Measurements from ENCODE around the gene PDZD8. TPM values are rescaled to one million over a fixed set of nuclear protein-coding genes. Genes with fewer than 3 reads are reported as not detected.

PDZD8 gene
- polyA plus RNA-seq, 1 donor from 2014 or later, result 16.3 TPM

GRCh38 chr10:117257721-117258120, 117.5 kb downstream of the PDZD8 start:
- Histone ChIP-seq H3K9me3 (ENCODE audit: low read length) (no peaks in the 10 kb centered on the region), H3K9ac (ENCODE audit: low read length) (no peak overlapping the region), H3F3A (ENCODE audit: insufficient read depth, low read length, poor library complexity, severe bottlenecking) (no peaks in the 10 kb centered on the region), H3K27me3 (ENCODE audit: insufficient read depth, low read depth, low read length) (no peaks in the 10 kb centered on the region), H3K4me3 (ENCODE audit: low read length) (no peak overlapping the region), H3K4me2 (ENCODE audit: low read length) (no peak overlapping the region), H4K20me1 (ENCODE audit: insufficient read depth) (no peaks in the 10 kb centered on the region), H2AFZ (ENCODE audit: low read depth, low read length) (no peak overlapping the region), H3K9me2 (ENCODE audit: insufficient read depth, low read length) (no peaks in the 10 kb centered on the region), H3K27ac (ENCODE audit: low read length) (no peak overlapping the region), H3K79me2 (replicated peaks; ENCODE audit: insufficient read depth, low read length) (no peaks in the 10 kb centered on the region), H3K36me3 (ENCODE audit: insufficient read depth, low read length) (no peaks in the 10 kb centered on the region)
- TF ChIP-seq, protein P1, sequence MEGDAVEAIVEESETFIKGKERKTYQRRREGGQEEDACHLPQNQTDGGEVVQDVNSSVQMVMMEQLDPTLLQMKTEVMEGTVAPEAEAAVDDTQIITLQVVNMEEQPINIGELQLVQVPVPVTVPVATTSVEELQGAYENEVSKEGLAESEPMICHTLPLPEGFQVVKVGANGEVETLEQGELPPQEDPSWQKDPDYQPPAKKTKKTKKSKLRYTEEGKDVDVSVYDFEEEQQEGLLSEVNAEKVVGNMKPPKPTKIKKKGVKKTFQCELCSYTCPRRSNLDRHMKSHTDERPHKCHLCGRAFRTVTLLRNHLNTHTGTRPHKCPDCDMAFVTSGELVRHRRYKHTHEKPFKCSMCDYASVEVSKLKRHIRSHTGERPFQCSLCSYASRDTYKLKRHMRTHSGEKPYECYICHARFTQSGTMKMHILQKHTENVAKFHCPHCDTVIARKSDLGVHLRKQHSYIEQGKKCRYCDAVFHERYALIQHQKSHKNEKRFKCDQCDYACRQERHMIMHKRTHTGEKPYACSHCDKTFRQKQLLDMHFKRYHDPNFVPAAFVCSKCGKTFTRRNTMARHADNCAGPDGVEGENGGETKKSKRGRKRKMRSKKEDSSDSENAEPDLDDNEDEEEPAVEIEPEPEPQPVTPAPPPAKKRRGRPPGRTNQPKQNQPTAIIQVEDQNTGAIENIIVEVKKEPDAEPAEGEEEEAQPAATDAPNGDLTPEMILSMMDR (IDR thresholded peaks at IDR 0.05; ENCODE audit: poor library complexity, severe bottlenecking), result no peak
- TF ChIP-seq REST (IDR thresholded peaks at IDR 0.05; ENCODE audit: borderline replicate concordance), result no peak
- TF ChIP-seq POLR2AphosphoS5 (IDR thresholded peaks at IDR 0.05), result no peak
- TF ChIP-seq EP300 (conservative IDR thresholded peaks at IDR 0.05; ENCODE audit: poor library complexity, severe bottlenecking), result no peak
- TF ChIP-seq MXI1 (conservative IDR thresholded peaks at IDR 0.05; ENCODE audit: poor library complexity, severe bottlenecking), result no peak
- TF ChIP-seq SMC3 (conservative IDR thresholded peaks at IDR 0.05; ENCODE audit: poor library complexity), result no peak
- TF ChIP-seq TAF1 (IDR thresholded peaks at IDR 0.05; ENCODE audit: low read depth), result no peak
- TF ChIP-seq EZH2 (IDR thresholded peaks at IDR 0.05; ENCODE audit: borderline replicate concordance, insufficient read depth, low read length, poor library complexity, severe bottlenecking), result no peak
- TF ChIP-seq RAD21 (conservative IDR thresholded peaks at IDR 0.05), result no peak

- no peak for TF ChIP-seq MXI1 (conservative IDR thresholded peaks at IDR 0.05; ENCODE audit: poor library complexity, severe bottlenecking)
- TF ChIP-seq, protein P1 (IDR thresholded peaks at IDR 0.05; ENCODE audit: poor library complexity, severe bottlenecking), result no peak
- H2AFZ ChIP-seq (ENCODE audit: low read depth, low read length), result no peak overlapping the region
- H3K9me3 ChIP-seq (ENCODE audit: low read length), result no peaks in the 10 kb centered on the region
- no peak overlapping the region for H3K4me2 ChIP-seq (ENCODE audit: low read length)
- H3K9me2 ChIP-seq (ENCODE audit: insufficient read depth, low read length), result no peaks in the 10 kb centered on the region
- H3K36me3 ChIP-seq (ENCODE audit: insufficient read depth, low read length), result no peaks in the 10 kb centered on the region
- H3F3A ChIP-seq (ENCODE audit: insufficient read depth, low read length, poor library complexity, severe bottlenecking), result no peaks in the 10 kb centered on the region
- H3K27ac ChIP-seq (ENCODE audit: low read length), result no peak overlapping the region
- no peaks in the 10 kb centered on the region for H4K20me1 ChIP-seq (ENCODE audit: insufficient read depth)
- no peak overlapping the region for H3K9ac ChIP-seq (ENCODE audit: low read length)
- no peaks in the 10 kb centered on the region for H3K27me3 ChIP-seq (ENCODE audit: insufficient read depth, low read depth, low read length)
- H3K4me3 ChIP-seq (ENCODE audit: low read length), result no peak overlapping the region
- no peaks in the 10 kb centered on the region for H3K79me2 ChIP-seq (replicated peaks; ENCODE audit: insufficient read depth, low read length)
These were observed 118.3 kb downstream of the PDZD8 start for GRCh38 chr10:117256910-117257309.
